CD4-positive, alpha-beta T cell treated with Interleukin-15 for 1 hour (primary cell): ENCODE data around the gene HS3ST4.

Experiments used
- DNase-seq: peaks from one replicate; pipeline ENCODE4 v3.0.0-alpha.2; 2020

The HS3ST4 gene

DNA sequence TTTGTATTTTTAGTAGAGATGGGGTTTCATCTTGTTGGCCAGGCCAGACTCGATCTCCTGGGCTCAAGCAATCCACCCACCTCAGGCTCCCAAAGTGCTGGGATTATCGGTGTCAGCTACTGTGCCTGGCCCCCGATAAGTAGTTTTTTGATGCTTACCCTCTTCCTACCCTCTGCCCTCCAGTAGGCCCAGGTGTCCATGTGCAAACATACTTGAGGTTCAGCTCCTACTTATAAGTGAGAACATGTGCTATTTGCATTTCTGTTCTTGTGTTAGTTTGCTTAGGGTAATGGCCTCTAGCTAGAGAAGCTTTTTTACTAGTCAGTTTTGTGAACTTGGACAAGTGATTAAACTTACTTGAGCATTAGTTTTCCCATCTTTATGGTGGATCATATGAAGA is 136.8 kb downstream of the HS3ST4 start:
- DNase-seq, result no peak

DNA sequence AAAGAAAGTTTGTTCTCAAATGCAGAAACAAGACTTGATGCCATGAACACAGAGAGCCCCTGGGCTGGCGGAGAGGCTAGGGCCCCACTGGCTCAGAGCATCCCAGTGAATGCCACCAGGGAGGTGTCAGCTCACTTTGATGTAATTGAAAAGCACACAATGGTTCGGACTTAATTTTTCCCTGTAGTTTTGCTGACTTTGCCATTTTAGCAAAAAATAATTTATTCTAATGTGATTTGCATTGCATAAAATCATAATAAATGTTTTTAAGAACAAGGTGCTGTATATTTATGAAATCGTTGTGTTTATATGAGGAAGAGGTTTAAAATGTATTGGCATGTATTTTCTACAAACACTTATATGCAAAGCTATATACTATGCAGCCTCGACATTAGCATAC is 140.5 kb downstream of the HS3ST4 start:
- no peak for DNase-seq

- DNase-seq, result no peak
Observed at GRCh38 chr16:25834101-25834500, 142.3 kb downstream of the HS3ST4 start.

DNA sequence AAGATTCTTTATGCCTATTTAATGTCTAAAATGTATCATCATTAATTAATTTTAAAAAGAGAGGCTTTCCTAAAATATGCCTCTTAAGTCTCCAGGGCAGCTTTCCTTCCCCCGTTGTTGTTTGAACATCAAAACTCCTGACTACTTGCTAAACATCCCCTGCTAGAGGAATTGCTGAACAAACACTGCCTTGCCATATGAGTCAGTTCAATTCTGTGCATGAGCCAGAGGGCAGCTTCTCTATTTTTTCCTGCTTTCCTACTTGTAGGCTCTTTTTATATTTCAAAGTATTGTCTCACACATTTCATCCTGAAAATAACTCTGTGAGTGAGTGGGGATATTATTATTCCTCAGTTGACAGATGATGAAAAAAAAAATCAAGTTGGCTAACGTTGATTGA is 143.4 kb downstream of the HS3ST4 start:
- DNase-seq, result no peak

DNA sequence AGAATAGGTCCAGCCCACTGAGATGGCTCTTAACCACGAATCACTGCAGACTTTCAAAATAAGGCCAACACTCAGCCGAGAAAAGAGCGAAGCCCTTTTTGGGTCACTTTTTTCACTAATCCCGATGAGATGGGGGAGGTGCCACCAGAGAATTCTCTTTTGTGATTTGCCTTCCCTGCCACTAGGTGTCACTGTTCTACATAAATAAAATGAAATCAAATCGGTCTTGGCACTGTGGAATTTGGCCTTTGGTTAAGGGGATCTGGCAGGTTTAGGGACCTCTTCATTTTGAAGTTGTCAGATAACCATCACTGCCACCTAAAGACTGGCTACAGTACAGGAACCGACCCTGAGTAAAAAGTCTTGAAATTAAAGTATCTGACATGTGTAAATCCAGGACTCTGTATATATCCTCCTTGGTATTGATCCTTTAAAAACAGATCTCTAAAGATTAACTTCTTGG is 147.0 kb downstream of the HS3ST4 start:
- DNase-seq, result no peak

DNA sequence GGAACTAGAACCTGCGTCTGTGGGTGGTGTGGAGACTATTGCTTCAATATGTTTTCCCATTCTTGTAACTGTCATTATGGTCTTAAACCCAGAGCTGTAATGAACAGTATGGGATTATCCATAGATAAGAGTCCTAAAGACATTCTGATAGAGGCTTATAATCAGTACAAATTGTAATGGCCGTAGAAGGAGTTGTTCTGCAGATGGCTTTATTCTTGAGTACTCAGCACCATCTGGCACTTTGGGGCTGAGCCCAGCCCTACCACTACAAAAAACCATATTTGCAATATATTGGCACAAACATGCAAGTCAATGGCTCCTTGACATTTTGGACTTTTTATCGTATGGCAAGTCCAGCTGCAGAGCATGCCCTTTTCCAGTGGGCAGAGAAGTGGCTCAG is 150.0 kb downstream of the HS3ST4 start:
- no peak for DNase-seq

DNA sequence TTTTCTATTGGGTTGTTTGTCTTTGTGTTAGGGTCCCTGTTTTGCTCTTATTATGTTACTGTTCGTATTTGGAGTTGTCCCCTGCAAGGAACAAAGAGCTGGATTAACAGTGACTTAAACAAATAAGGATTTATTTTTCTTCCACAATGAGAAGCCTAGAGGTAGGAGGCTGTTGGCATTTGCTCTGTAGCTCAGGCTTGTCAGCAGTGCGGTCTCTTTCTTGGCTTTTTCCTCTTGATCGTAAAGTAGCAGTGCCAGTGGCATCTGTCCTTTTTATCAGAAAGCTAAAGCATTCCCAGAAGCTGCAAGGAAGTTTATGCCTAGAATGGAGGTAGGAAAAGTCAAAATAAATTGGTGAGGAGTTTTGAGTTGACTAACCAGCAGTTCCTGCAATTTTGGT is 154.1 kb downstream of the HS3ST4 start:
- DNase-seq, result no peak

- no peak for DNase-seq
Observed at GRCh38 chr16:25854141-25854540, 162.4 kb downstream of the HS3ST4 start.

GRCh38 chr16:25855063-25855462 is 163.3 kb downstream of the HS3ST4 start:
- no peak for DNase-seq

DNA sequence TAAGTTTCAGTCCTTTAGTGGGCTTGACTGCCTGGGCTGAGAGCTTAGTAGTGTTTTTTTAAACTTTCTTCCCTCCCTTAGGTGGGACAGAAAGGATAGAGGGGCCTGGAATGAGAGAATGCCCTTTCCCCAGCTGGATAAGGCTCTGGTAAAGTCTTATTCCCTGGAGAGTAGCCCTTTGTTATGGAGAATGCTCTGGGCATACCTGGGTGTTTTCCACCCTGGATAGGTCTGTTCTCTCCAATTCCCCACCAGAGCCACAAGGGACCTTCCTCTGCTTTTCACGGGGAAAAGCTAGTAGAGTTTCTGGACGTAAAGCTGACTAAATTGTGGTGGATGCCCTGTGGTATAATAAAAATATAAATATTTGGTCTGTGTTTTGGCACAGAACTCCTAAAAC is 164.1 kb downstream of the HS3ST4 start:
- no peak for DNase-seq

DNA sequence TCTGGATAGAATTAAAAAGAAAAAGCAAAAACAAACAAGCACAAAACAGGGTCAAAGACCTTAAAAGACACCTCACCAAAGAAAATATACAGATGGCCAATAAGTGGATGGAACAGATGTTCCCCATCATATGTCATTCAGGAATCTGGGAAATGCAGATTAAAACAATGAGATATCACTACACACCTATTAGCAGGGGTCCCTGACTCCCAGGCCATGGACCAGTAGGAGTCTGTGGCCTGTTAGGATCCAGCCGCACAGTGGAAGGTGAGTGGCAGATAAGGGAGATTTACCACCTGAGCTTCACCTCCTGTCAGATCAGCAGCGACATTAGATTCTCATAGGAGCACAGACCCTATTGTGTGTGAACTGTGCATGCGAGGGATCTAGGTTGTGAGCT is 167.9 kb downstream of the HS3ST4 start:
- DNase-seq, result no peak

DNA sequence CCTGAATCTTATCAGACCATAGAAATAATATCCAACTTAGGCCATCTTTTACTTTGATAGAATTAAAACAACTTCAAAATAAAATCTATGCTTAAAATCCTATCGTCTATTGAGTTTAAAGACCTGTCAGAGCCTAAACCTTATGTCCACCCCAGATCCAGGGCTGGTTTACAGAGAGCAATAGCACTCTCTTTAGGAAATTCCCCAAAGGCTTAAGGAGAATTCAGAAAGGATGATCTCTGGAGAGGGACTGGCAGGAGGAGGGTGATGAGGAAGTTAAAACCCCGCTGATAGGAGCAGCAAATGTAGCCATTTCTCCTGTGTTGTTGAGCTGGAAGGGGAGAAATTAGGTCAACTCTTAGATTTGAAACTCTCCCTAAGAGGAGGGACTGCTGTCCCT is 175.3 kb downstream of the HS3ST4 start:
- DNase-seq, result no peak

- DNase-seq, result no peak
Observed at GRCh38 chr16:25868106-25868505, 176.3 kb downstream of the HS3ST4 start.

DNA sequence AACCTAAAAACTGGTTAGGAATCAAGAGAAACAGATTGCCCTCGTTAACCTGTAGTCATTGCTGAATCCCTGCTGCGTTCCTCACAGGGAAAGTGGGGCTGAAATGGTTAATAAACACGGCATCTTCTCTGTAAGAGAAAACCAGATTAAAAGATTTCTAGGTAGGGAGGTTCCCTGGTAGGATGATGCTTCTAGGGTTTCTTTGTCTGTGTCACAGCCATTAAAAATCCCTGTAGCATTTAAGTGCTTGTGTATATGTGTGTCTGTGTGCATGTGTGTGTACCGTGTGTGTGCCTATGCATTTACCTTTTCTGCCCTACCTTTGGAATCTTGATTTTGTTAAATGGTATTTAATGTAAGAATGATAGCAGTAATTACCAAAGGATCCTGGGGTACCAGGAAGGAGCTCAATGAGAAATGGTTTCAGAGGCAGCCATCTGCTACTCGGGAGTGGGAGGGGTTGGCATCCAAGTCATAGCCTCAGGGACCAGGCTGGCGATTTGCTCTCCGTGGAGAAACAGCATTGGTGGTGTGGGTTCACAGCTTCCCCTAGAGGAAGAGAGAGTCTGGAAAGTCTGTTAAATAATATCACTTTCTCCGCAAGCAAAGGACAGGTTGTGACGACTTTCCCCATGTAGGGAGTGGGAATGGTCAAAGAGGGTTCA is 177.1 kb downstream of the HS3ST4 start:
- DNase-seq, result no peak

GRCh38 chr16:25872369-25873070 is 180.8 kb downstream of the HS3ST4 start:
- no peak for DNase-seq

- no peak for DNase-seq
Observed at GRCh38 chr16:25874196-25874595, 182.4 kb downstream of the HS3ST4 start.

DNA sequence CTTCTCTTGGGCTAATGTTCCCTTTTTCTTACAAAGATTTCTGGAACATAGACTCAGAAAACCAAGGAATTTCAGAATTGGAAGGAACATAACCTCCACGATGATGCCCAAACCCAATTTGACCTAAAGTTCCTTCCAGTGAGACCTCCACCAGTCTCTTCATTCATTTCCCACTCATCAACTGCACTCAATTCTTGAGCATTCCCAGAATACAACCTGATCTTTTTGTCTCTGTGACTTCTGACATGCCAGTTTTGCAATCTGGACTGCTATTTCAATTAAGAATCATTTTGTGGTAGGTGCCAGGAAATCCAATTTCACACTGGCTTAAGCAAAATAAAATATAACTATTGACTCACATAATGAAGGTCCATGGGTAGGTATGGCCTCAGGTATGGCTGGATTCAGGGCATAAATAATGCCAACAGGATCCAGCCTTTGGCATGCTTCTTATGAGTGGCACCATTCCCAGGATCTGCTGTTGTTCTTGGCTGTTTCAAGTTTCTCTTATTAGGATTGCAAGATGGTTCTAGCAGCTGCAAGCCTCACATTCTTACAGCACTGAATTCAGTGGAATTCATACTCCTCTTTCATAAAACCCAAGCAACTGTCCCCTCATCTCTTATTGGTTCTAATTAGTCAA is 184.3 kb downstream of the HS3ST4 start:
- no peak for DNase-seq

DNA sequence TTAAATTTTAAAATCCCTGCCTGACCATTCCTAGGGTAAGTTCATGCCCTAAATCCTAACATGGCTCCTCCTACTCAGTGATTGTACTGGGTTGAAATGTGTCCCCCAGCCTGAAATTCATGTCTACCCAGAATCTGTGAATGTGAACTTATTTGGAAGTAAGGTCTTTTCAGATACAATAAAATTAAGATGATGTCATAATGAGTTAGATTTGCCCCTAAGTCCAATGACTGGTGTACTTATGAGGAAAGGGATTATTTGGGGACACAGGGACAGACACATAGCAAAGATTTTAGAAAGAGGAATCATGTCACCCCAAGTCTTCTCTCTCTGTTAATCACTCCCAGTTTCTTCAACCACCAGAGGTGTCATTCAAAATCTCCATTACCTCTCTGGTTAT is 185.3 kb downstream of the HS3ST4 start:
- no peak for DNase-seq

GRCh38 chr16:25886598-25886997 is 194.8 kb downstream of the HS3ST4 start:
- DNase-seq, result no peak

GRCh38 chr16:25888868-25889267 is 197.1 kb downstream of the HS3ST4 start:
- no peak for DNase-seq

DNA sequence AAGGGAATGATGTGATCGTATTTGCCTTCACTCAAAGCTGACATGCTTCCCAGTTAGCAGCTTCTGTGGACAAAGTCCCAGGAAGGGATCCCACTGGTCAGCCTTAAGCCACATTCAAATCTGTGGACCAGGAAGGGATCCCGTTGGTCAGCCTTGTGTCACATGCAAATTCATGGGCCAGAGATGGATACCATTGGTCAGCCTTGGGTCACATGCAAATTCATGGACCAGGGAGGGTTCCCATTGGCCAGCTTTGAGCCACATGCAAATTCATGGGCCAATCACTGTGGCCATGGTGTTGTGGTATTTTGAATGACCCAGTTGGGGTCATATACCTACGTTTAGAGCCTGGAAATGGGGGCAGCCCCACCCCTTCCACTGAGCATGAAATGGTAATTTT is 201.6 kb downstream of the HS3ST4 start:
- DNase-seq, result no peak

- no peak for DNase-seq
Observed at GRCh38 chr16:25894093-25894492, 202.3 kb downstream of the HS3ST4 start.

DNA sequence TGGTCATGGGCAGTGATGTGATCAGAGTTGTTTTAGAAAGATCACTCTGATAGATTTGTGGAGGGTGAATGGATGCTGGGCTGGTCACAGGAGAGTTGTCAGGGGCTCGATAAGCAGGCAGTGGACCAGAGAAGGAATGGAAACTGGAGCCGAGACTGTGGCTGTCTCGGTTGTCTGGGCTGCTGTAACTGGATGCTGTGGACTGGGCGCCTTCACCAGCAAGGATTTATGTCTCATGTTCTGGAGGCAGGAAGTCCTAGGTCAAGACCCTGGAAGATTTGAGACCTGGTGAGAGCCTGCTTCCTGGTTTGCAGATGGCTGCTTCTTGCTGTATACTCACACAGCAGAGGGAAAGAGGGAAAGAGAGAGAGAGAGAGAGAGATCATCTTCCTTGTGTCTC is 203.6 kb downstream of the HS3ST4 start:
- no peak for DNase-seq

GRCh38 chr16:25896411-25896810 is 204.7 kb downstream of the HS3ST4 start:
- no peak for DNase-seq
